Measurements from ENCODE around the gene CIAO3.

DNA sequence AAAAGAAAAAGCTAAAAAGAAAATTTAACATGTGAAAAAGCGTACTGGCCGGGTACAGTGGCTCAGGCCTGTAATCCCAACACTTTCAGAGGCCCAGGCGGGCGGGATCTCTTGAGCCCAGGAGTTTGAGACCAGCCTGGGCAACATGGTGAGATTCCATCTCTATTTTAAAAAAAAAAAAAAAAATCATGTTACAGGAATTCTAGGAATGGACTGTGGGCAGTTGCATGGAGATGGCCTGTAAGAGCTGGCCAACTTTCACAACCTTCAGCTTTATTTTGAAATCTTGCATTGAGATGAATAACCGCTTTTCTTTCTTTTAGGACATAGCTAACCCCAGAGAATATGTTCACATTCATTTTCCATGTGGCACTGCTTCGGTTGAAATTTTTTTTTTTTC is 8.2 kb upstream of the CIAO3 start:
- TF ChIP-seq, protein P1, sequence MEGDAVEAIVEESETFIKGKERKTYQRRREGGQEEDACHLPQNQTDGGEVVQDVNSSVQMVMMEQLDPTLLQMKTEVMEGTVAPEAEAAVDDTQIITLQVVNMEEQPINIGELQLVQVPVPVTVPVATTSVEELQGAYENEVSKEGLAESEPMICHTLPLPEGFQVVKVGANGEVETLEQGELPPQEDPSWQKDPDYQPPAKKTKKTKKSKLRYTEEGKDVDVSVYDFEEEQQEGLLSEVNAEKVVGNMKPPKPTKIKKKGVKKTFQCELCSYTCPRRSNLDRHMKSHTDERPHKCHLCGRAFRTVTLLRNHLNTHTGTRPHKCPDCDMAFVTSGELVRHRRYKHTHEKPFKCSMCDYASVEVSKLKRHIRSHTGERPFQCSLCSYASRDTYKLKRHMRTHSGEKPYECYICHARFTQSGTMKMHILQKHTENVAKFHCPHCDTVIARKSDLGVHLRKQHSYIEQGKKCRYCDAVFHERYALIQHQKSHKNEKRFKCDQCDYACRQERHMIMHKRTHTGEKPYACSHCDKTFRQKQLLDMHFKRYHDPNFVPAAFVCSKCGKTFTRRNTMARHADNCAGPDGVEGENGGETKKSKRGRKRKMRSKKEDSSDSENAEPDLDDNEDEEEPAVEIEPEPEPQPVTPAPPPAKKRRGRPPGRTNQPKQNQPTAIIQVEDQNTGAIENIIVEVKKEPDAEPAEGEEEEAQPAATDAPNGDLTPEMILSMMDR (IDR thresholded peaks at IDR 0.05; ENCODE audit: poor library complexity, severe bottlenecking), result no peak
- no peak for TF ChIP-seq POLR2AphosphoS5 (IDR thresholded peaks at IDR 0.05)
- no peak for TF ChIP-seq EZH2 (IDR thresholded peaks at IDR 0.05; ENCODE audit: borderline replicate concordance, insufficient read depth, low read length, poor library complexity, severe bottlenecking)
